HG02981 (cell line): Measurements from ENCODE around the gene ROBO3.

Experiments
- ATAC-seq: cut with Tn5 transposase; IDR thresholded peaks from one replicate; pipeline ENCODE4 v1.9.1; 2021; ENCODE audit warnings: mild to moderate bottlenecking, moderate library complexity; ENCODE audit not compliant: unreplicated experiment

Gene ROBO3

DNA sequence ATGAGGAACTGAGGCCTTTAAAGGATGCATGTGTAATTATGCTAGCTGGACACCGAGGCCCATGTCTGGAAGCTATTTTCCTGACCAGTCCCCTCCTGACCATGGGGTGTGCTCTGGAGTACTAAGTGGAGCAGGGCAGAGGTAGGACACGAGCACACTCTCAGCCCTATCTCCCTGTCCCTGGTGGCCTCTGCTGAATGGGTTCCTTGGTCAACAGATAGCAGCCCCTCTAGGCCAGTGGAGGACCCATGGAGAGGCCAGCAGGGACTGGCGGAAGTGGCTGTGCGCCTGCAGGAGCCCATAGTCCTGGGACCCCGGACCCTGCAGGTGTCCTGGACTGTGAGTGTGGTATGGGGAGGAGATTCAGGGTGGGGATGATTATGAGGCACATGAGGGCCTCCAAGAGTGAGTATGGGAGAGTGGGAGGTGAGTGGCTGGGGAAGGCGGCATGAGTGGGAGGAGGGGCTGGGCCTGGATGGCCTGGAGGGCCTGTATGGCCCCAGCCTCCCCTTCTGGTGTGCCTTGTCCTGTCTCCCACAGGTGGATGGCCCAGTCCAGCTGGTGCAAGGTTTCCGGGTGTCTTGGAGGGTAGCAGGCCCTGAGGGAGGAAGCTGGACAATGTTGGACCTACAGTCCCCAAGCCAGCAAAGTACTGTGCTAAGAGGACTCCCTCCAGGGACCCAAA, 9.5 kb downstream of the ROBO3 start:
- ATAC-seq, result no peak

- ATAC-seq, result no peak
Measured at GRCh38 chr11:124875401-124875800, 10.2 kb downstream of the ROBO3 start.

DNA sequence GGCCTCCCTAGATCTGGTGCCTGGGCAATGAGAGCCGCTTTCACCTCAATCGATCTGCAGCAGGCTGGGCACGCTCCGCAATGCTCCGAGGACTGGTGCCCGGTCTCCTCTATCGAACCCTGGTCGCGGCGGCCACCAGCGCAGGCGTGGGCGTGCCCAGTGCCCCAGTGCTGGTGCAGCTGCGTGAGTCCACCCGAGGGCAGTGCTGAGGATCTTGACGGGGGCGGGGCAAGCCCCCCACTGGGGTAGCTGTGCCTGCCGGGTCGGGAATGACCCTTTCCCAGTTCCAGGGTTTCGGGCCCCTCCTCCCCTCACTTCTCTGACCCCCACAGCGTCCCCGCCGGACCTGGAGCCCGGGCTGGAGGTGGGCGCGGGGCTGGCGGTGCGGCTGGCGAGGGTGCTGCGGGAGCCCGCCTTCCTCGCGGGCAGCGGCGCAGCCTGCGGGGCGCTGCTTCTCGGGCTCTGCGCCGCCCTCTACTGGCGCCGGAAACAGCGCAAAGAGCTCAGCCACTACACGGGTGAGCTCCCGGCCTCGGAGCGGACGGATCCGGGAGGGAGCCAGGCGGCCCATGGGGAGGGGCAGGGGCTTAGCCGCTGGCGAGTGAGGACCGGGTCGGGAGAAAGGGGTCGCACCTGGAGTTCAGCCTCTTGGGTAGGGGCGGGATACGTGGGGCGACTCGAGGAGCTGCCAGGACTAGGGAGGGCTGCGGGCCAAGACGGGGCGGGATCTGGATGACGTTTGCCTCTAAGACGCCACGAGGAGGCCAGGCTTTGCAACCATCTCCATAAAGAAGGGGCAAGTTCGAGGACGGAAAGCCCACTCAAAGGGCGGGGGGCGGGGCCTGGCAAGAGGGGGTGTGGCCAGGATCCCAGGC, 10.9 kb downstream of the ROBO3 start:
- peak; percentile 87 for ATAC-seq

GRCh38 chr11:124876818-124877630, 11.8 kb downstream of the ROBO3 start:
- ATAC-seq, result no peak

GRCh38 chr11:124877631-124877909, 12.3 kb downstream of the ROBO3 start:
- ATAC-seq, result no peak

DNA sequence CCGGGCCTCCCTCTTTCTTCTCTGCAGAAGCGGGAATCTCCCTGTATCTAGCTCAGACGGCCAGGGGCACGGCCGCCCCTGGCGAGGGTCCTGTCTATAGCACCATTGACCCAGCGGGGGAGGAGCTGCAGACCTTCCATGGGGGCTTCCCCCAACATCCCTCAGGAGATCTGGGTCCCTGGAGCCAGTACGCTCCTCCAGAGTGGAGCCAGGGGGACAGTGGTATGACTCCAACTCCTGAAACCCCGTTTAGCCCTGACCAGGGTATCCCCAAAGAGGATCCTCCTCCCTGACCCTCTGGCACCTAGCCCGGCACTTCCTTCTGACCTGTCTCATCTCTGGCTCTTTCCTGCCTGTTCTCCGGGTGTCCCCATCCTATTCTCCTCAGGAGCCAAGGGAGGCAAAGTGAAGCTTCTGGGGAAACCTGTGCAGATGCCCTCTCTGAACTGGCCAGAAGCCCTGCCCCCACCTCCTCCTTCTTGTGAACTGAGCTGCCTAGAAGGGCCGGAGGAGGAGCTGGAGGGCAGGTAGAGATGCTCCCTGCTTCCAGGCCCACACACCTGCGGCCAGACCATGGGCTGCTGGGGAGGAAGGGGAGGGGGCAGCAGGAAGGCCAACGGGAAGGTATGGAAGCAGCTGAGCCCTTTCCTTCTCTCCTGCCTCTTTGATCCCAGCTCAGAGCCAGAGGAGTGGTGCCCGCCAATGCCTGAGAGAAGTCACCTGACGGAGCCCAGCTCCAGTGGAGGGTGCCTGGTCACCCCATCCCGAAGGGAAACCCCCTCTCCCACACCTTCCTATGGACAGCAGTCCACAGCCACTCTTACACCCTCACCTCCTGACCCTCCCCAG, 12.9 kb downstream of the ROBO3 start:
- no peak for ATAC-seq

- no peak for ATAC-seq
Measured at GRCh38 chr11:124878759-124879492, 13.7 kb downstream of the ROBO3 start.

- no peak for ATAC-seq
Measured at GRCh38 chr11:124879493-124880289, 14.5 kb downstream of the ROBO3 start.

- ATAC-seq, result no peak
Measured at GRCh38 chr11:124880290-124880611, 15.0 kb downstream of the ROBO3 start.

DNA sequence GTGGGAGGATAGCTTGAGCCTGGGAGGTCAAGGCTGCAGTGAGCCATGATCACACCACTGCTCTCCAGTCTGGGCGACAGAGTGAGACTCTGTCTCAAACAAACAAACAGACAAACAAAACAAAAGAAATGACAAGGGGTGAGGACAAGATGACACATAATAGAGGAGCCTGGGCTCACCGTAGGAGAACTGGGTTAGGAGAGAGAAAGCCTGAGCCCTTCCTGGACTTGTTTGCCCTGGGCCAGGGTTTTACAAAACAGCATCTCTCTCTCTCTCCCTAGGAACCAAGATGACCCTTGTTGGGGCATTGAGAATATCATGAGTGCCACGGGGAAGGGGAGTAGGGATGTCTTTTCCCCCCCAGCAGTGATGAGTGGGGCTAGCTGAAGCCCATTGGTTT, 15.7 kb downstream of the ROBO3 start:
- ATAC-seq, result no peak

DNA sequence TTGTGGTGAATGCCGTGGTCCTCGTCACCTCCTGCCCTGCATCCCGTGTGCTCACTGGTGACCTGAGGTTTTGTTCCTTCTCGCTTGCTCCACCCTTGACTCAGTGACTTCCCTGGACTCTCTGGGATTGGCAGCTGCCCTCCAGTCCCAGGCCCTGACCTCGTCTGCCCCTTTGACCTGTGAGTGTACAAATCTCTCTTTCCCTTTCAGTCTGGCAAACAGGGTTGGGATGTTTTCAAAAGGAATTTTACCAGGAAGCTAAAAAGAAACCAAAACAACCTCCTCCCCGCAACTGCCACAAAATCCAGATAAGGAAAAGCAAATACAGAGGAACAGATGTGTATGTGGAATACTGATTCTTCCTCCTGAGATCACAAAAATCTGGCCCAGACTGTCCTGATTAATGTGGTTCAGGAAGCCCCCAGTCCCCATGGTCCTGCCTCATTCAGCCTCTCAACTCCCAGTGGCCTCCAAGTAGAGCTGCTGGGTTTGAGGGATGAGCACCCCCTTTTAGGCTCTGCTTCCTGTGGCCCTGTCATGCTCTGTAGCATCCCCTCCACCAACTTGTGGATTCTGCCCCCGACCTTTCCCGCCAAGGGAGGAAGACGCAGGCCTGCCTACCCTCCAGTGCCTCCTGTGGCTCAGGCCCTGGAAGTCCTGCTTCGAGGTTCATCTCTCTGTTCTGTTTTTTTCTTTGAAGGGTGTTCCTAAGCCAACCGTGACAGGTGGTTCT, 17.3 kb downstream of the ROBO3 start:
- ATAC-seq, result no peak

GRCh38 chr11:124884340-124884739, 19.1 kb downstream of the ROBO3 start:
- ATAC-seq, result no peak

DNA sequence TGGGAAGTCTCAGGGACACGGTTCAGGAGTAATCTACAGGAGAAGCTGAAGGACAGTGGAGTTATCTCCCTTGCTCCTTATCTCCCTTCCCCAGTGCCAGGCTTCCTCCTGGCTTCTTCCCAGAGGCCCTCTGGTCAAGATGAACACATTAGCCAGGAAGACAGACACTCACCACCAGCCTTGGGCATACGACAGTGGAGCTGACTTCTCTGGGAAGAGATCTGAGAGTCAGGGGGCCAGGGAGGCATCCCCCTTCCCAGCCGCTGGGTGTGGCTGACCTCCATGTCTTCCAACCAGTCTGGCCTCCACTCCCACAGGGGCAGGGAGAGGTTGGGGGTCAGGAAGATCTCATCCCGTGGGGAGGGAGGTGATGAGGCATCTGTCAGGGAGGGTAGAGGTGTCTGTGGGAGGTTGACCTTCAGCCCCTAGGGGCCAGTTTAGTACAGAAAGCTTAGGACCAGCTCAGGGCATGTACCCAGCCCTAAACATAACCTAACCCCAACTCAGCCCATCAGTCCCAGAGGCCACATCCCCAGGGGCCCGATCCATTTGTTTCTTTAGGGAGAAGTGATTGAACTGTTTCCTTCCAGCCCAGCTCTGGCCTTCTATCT, 19.7 kb downstream of the ROBO3 start:
- no peak for ATAC-seq

DNA sequence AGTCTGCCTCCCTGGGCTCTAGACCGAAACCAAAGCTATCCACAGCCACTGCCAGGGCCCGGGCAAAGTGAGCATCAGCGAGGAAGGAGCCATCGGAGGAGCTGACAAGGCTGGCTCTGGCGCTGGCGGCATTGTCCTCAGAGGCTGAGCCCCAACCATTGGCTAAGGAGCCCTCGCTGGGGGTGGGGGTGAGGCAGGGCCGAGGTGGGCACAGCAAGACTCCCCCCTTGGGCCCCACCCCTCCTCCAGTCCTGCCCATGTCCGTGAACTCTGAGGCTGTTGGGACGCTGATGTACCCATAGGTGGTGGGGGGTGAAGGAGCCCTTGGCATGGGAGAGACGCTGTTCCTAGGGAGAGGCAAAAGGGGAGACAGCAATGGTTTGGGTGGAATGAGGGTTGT, 21.2 kb downstream of the ROBO3 start:
- ATAC-seq, result no peak

GRCh38 chr11:124886978-124887666, 21.9 kb downstream of the ROBO3 start:
- no peak for ATAC-seq

GRCh38 chr11:124887667-124888013, 22.4 kb downstream of the ROBO3 start:
- ATAC-seq, result no peak

GRCh38 chr11:124889191-124890091, 24.2 kb downstream of the ROBO3 start:
- ATAC-seq, result no peak
